Measurements from ENCODE around the gene IFNA5.

The IFNA5 gene

GRCh38 chr9:21305213-21305612, at the start of gene IFNA5:
Gene IFNA5 (minus strand): TSS chr9:21305313. CDS start chr9:21305256, 57 bp downstream.
- DNase-seq (ENCODE audit: low read depth in 1 of 2, low spot score in 1 of 2) = no peak

- DNase-seq (ENCODE audit: low read depth in 1 of 2, low spot score in 1 of 2) = no peak
Observed at GRCh38 chr9:21350787-21351186, 45.7 kb upstream of the IFNA5 start, which contains the start of gene IFNA6. Gene IFNA6 (minus strand): TSS chr9:21350887. CDS start chr9:21350887, 0 bp downstream.

- no peak for DNase-seq (ENCODE audit: low read depth in 1 of 2, low spot score in 1 of 2)
Observed at GRCh38 chr9:21348430-21348970, 43.4 kb upstream of the IFNA5 start.

DNA sequence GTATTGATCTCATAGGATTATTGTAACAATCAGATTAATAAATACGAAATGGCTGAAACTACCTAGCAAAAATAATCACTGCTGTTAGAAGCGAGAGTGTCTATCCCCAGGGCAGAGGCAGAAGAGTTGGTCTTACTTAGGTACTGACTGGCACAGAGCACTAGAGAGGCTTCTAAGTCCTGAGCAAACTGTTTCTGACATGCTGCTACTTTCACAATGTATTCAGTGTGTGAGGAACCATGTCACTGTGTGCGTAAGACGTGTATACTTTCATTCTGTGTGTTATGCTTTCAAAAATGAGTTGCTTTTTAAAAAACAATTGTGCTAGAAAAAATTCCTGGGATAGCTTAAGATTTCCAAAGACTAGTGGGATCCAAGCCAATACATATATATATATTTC, 35.6 kb upstream of the IFNA5 start:
- no peak for DNase-seq (ENCODE audit: low read depth in 1 of 2, low spot score in 1 of 2)

DNA sequence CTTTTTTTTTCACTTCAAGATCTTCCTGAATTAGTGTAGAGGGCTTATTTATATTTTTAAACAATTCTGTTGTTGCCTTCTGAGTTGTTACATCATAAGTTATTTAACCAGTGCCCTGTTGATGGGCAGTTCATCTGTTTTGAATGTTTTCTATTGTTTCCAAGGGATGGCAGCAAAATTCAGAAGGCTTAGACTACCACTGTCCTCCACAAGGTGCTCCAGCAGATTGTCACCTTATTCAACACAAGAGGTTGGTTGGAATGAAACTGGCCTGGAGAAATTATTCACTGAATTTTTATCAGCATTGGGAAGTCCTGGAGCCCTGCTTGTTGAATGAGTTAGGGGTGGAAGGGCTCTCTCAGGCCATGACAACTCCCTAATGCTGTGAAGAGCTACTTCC, 31.3 kb upstream of the IFNA5 start:
- no peak for DNase-seq (ENCODE audit: low read depth in 1 of 2, low spot score in 1 of 2)

DNA sequence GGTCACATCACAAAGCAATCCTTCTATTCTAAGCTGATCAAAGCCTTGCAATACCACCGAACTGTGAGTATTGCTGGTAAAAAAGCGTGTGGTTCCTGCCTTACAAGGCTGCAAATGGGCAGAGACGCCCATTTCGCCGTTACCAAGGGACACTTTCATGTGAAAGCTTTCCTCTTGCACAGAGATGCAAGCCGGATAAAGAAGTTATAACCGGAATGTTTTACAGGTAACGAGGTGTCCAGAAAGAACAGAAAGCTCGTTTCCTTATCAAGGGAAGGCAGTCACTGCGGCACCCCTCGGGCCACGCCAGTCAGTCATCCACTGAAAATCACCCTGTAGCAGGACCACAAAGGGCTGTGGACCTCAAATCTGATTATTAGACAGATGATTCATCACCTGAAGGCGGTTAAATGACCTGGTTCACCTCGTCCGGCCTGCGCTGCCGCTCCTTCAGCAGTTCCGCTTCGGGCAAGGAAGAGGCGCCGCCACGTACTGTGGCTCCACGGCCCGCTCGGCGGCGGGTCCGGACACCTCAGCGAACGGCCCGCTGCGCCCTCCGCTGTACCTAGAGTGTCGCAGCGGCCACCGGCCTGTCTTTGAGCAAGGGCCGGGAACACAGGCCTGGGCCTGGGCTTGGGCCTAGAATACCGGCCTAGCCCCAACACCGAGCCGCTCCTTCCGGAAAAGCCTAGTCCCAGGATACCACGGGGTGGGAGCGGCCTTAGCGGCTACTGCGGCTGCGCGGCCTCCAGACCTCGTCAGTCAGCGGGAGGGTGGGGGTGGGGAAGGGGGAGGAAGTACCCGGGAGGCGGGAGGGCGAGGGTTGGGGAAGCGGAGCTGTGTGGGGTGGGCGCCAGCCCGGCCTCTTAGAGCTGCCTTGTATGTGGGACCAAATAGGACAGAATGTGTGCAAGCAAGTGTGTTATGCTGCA, 29.9 kb upstream of the IFNA5 start, which contains the start of gene KLHL9:
TSS of gene KLHL9 (minus strand) at position 704 of the 932 bp plus-strand sequence. CDS start at position 159, 545 bp downstream.
- peak; percentile 67 to 76 for DNase-seq (ENCODE audit: low read depth in 1 of 2, low spot score in 1 of 2)

DNA sequence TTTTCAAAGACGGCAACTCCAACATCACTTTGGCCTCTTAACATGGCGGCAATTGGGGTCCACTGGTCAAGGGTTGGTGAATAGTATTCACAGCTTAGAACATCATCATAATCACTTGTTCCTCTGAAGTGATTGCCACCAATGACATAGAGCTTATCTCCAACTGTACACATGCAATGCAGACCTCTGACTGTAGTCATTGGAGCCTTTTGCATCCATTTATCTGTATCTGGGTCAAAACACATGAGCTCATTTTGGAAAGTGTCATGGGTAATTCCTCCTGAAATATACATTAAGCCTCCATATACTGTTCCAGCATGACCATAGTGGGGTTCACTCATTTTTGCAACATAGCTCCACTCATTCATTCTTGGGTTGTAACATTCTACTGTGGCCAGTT, 28.1 kb upstream of the IFNA5 start:
- no peak for DNase-seq (ENCODE audit: low read depth in 1 of 2, low spot score in 1 of 2)

DNA sequence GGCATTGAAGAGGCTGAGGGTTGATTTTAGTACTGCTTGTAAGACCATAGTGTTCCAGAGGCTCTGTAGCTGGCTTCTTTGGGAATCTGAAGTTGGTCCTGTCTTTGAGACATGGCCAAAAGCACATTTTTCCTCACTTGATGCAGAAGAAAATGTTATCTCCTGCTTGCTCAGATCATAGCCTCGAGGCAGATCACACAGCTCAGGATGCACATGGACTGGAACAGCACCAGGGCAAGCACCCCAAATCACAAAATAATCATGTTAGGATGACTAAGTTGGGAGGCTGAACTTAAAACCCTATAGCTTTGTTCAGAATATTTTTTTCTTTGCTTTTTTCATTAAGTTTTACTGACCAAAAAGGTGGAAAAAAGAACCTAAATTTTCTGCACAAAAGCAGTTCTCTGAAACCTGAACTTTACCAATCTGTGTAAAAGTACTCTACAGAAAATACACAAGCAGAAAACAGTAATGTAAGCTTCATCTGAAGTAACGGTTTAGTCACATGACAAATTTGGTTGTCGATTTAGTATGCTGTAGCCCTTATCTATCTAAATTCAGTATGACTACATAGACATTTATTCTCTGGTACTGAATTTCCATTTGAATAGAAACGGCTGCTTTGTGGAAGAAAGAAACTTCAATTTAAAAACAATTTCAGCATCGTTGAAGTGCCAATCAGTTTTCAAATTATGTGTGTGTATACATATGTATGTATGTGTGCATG, 26.7 kb upstream of the IFNA5 start:
- no peak for DNase-seq (ENCODE audit: low read depth in 1 of 2, low spot score in 1 of 2)

GRCh38 chr9:21326526-21327139, 21.5 kb upstream of the IFNA5 start:
- DNase-seq (ENCODE audit: low read depth in 1 of 2, low spot score in 1 of 2) = no peak

- DNase-seq (ENCODE audit: low read depth in 1 of 2, low spot score in 1 of 2) = no peak
Observed at GRCh38 chr9:21324047-21324446, 18.9 kb upstream of the IFNA5 start.

DNA sequence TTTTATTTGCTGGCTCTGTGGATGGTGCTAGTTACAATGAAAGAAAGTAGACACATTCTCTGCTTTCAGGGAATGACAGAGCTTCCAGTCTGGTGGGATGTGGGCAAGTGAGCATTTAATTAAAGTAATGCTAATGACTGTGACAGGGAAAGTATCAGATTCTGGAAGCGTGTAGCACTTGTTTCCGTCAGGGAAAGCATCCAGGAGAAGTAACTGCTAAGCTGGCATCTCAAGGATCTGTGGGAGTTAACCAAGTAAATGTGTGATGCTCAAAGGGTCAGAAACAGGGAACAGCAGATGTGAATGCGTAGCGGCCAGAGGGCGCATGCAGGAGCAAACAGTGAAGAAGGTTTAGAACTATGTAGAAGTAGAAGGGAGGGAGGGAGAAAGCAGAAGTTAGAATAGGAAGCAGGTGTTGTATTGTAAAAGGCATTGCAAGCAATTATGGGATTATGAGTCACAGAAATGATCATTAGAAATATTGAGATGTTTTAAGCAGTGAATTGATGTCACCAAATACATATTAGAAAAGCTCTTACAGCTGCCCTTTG, 17.9 kb upstream of the IFNA5 start:
- DNase-seq (ENCODE audit: low read depth in 1 of 2, low spot score in 1 of 2) = no peak

DNA sequence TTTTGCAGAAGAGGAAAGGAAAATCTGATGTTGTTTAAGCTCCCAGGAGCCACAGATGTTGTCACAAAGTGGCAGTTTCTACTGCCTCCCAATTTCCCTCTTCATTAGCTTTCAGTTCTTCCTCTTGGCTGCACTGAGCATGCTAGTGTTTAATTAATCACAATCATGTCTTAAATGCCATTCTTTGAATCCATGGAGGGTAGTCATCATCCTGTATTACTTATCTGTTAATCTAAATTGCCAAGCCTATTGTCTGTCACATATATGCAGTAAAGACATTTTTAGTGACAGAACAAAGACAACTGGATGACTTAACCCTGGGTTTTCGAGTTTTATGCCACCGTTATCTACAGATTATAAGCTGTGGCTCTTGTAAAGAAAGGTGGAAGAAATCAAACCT, 15.4 kb upstream of the IFNA5 start:
- DNase-seq (ENCODE audit: low read depth in 1 of 2, low spot score in 1 of 2) = no peak

- DNase-seq (ENCODE audit: low read depth in 1 of 2, low spot score in 1 of 2) = no peak
Observed at GRCh38 chr9:21317956-21318923, 13.1 kb upstream of the IFNA5 start.

DNA sequence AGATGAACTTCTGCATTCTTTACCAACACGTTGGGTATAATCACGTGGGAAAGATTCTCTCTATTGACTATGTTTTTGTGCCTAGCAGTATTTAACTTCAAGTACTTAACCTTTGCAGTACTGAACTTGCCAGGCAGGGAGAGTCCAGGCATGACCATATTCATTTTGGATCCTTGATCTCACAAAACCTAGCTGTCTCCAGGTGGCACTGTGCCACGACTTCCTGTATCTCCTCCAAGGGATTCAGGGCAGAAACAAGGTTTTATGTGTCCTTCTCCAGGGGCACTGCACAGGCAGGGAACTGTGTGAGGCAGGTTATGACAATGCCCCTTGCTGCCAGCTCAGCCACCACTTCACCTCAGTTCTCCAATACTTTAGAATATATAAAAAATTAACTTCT, 11.7 kb upstream of the IFNA5 start:
- DNase-seq (ENCODE audit: low read depth in 1 of 2, low spot score in 1 of 2) = no peak

- DNase-seq (ENCODE audit: low read depth in 1 of 2, low spot score in 1 of 2) = no peak
Observed at GRCh38 chr9:21316032-21316842, 11.1 kb upstream of the IFNA5 start.

- DNase-seq (ENCODE audit: low read depth in 1 of 2, low spot score in 1 of 2) = no peak
Observed at GRCh38 chr9:21314152-21314551, 9.0 kb upstream of the IFNA5 start.

DNA sequence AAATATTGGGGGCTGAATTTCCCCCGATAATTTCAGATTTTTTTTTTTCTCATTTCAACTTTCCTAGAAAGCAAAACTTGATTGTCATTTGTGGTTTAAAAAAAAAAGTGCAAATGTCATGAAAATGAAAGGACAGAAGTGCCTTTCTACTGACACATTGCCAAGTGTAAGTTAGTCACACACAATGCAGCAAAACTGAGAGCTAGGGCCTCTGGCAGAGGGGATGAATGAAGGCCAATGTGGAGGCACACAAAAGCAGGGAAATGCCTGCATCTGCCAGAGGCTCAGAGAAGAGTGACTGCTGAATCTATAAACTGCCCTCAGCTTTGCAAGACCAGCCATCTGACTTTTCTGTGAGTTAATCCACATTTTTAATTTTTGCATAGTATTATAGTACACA, 6.8 kb upstream of the IFNA5 start:
- DNase-seq (ENCODE audit: low read depth in 1 of 2, low spot score in 1 of 2) = no peak

- DNase-seq (ENCODE audit: low read depth in 1 of 2, low spot score in 1 of 2) = no peak
Observed at GRCh38 chr9:21295992-21296391, 9.1 kb downstream of the IFNA5 start.

GRCh38 chr9:21294904-21295538, 10.1 kb downstream of the IFNA5 start:
- no peak for DNase-seq (ENCODE audit: low read depth in 1 of 2, low spot score in 1 of 2)

All from activated T-helper 1 cell treated with anti-CD3 and anti-CD28 coated beads, Interleukin-2, amount 50 U/mL, for 16 hours (primary cell).